Activated T-cell treated with anti-CD3 and anti-CD28 coated beads, Interleukin-2, amount 50 U/mL, for 4 hours (primary cell): Measurements from ENCODE around the gene PCIF1. TPM values are rescaled to one million over a fixed set of nuclear protein-coding genes. Genes with fewer than 3 reads are reported as not detected.
"Not testable (repeated sequence)": the region's sequence is repeated elsewhere in the genome, so short reads cannot be mapped to it uniquely, and the experiment has no call there.

Experiments
- ATAC-seq, 2 donors: fragments of 200-7000 bp; cut with Tn5 transposase; one replicate each; pipeline ENCODE4 v1.10.0; 2021
- DNase-seq: peaks from one replicate; pipeline ENCODE4 v3.0.0-alpha.2; 2020
- H3K27me3 Mint-ChIP-seq: one replicate; pipeline ENCODE4 v1.8.0; 2021; ENCODE audit warnings: low read depth, mixed read lengths
- H3K36me3 Mint-ChIP-seq: one replicate; pipeline ENCODE4 v1.8.0; 2022; ENCODE audit warnings: mixed read lengths; ENCODE audit not compliant: insufficient read depth
- H3K4me1 Mint-ChIP-seq: one replicate; pipeline ENCODE4 v1.8.0; 2021; ENCODE audit warnings: low read depth, mixed read lengths
- H3K4me3 Mint-ChIP-seq: one replicate; pipeline ENCODE4 v1.8.0; 2021; ENCODE audit warnings: mild to moderate bottlenecking, moderate library complexity, mixed read lengths
- H3K9me3 Mint-ChIP-seq: one replicate; pipeline ENCODE4 v1.8.0; 2021; ENCODE audit warnings: mixed read lengths
- total RNA-seq, 3 donors: library from RNA; stranded (reverse); gene quantifications; one replicate each; pipeline ENCODE4 v1.2.1, GENCODE V29; 2021

PCIF1 gene
- total RNA-seq, 3 donors from 2014 or later: 24.4 to 28.9 (median 28.4) TPM

DNA sequence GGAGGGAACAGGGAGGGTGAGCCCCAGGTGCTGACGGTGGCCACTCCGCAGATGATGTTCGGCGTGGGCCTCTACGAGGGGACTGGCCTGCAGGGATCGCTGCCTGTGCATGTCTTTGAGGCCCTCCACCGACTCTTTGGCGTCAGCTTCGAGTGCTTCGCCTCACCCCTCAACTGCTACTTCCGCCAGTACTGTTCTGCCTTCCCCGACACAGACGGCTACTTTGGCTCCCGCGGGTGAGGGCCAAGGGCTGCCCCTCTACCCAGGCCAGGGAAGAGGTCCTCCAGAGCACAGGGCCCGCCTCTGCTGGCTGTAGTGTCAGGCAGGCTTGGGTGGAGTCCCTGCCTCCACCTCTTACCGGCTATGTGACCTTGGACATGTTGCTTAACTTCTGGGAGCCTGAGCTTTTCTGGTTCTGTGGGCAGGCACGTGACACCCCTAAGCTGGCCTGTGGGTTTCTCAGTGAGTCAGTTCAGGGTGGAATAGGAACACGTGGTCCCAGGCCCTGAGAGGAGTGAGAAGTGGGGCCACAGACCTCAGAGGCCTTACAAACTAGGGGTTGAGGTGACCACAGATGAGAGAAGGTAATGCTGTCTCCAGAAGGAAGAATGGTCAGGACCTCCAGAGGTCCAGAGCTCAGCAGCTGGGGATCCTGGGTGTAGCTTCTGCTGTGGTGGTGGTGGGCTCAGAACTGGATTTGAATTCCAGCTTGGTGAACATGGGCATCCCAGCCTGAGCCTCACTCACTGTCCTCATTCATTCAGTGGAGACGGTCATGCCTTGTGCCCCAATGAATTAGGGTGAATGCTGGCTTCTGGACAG is 11.9 kb downstream of the PCIF1 start:
- peaks cover 29% of the 10 kb centered on the region for H3K36me3 Mint-ChIP-seq
- ATAC-seq: peak; percentile 37 to 57
- DNase-seq: peak; percentile 22
- H3K4me1 Mint-ChIP-seq: peaks cover 26% of the 10 kb centered on the region
- no peaks in the 10 kb centered on the region for H3K27me3 Mint-ChIP-seq
- H3K9me3 Mint-ChIP-seq: no peaks in the 10 kb centered on the region
- H3K4me3 Mint-ChIP-seq: no peak overlapping the region

DNA sequence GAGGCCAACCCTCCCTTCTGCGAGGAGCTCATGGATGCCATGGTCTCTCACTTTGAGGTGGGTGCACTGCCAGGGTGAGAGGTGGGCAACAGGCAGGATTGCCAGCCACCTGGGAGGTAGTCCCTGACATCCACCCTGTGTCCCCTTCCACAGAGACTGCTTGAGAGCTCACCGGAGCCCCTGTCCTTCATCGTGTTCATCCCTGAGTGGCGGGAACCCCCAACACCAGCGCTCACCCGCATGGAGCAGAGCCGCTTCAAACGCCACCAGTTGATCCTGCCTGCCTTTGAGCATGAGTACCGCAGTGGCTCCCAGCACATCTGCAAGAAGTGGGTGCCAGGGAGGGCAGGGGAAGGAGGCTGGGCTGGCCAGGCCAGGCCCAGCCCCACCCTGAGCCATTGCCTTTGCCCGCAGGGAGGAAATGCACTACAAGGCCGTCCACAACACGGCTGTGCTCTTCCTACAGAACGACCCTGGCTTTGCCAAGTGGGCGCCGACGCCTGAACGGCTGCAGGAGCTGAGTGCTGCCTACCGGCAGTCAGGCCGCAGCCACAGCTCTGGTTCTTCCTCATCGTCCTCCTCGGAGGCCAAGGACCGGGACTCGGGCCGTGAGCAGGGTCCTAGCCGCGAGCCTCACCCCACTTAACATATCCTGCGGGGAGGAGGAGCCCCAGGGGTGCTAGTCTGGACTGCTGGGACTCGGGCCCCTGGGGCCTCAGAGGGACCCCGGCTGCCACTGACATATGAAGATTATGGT is 12.8 kb downstream of the PCIF1 start:
- no peaks in the 10 kb centered on the region for H3K9me3 Mint-ChIP-seq
- H3K4me1 Mint-ChIP-seq: peaks cover 29% of the 10 kb centered on the region
- H3K36me3 Mint-ChIP-seq: peaks cover 35% of the 10 kb centered on the region
- DNase-seq: no peak
- H3K27me3 Mint-ChIP-seq: no peaks in the 10 kb centered on the region
- ATAC-seq: no peak
- no peak overlapping the region for H3K4me3 Mint-ChIP-seq

DNA sequence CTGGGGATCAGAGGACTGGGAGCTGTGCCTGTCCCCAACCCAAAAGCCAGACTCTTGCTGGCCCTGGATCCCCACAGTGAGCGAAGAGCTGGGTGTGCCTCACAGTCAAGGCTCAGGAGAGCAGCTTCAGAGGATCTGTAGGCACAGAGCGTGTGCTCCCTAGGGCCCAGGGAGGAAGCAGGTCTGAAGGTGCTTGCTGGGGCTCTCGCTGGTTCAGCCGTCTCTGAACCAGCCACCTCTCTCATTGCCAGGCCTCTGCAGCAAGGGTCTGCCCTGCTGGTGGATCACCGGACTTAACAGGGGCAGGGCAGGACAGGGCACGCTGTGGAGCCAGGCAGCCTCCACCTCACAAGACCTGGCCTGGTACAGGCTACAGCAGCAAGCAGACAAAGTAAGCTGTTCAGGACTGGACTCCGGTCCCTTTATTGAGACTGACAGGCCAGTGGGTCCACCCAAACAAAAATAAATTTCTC is 13.8 kb downstream of the PCIF1 start:
- peaks cover 36% of the 10 kb centered on the region for H3K36me3 Mint-ChIP-seq

DNA sequence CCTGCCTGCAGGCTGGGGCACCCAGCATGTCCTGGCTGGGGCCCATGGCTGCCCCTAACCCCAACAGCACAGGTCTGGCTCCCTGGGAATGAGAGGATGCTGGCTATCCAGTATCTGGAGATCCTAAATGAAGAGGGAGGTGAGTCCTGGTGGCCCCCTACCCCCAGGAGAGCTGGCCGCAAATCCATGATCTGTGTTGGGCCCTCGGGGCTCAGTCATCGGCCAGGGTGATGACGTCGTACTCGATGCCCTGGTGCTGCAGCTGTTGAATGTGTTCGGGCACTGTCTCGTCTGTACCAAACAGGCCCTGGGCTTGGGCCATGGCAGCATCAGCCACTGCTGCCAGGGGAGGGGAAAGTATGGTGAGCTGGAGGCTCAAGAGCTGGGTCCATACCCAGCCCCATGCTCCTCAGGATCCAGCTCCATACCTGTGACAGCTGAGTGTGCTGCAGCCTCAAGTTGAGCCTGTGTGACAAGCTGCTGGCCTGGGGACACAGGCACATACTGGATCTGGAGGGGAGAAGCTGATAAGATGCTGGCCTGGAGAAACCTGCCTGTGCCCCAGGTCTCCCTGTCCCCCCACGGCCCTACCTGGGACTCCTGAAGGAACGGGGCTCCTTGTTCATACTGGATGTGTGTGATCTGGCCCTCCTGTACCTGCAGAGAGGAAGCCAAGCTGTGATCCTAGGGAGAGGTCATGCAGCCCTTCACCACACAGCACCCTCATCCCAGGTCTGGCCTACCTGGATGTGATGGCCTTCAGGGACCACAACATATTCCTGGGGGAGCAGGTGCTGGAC is 14.5 kb downstream of the PCIF1 start:
- no peaks in the 10 kb centered on the region for H3K9me3 Mint-ChIP-seq
- DNase-seq (no peak), ATAC-seq (no peak)
- no peak overlapping the region for H3K4me3 Mint-ChIP-seq
- H3K36me3 Mint-ChIP-seq: peaks cover 29% of the 10 kb centered on the region
- peaks cover 24% of the 10 kb centered on the region for H3K4me1 Mint-ChIP-seq
- H3K27me3 Mint-ChIP-seq: no peaks in the 10 kb centered on the region

More for the DNA sequence above, 13.8 kb downstream of the PCIF1 start:
- no peaks in the 10 kb centered on the region for H3K9me3 Mint-ChIP-seq
- H3K4me1 Mint-ChIP-seq: peaks cover 29% of the 10 kb centered on the region
- ATAC-seq (no peak), DNase-seq (no peak)
- no peak overlapping the region for H3K4me3 Mint-ChIP-seq
- no peaks in the 10 kb centered on the region for H3K27me3 Mint-ChIP-seq

DNA sequence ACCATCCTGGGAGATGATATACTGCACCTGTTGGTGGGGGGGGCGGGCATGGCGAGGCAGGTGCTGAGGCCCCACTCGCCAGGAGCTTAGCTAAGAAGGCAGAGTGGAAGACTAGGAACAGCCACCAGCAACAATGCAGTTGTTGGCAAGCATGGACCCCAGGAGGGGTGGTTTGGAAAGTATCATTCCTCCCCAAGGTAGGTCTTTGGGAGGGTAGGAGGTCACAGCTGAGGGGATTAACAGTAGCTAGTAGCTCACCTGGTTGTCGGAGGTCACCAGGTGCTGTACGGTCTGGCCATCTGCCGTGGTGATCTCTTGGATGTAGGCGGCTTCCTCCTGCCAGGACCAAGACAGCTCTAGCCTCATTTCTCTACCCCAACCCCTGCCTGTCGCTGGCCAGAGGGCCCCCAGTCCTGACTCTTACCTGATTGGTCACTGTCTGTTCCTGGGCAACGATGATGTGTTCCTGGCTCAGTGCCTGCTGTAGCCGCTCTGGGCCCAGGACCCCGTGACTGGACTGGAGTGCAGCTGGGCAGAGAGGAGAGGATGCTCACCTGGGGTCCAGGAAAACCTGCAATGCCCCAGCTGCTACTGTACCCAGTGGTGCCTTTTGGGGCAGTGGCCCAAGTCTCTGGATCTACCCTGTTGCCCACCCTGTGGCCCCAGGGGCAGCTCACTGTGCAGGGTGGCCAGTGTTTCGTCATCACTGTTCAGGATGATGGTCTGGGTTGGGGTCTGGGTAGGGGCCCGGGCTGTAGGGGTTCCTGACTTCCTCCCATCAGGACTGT is 15.3 kb downstream of the PCIF1 start:
- no peak for ATAC-seq

DNA sequence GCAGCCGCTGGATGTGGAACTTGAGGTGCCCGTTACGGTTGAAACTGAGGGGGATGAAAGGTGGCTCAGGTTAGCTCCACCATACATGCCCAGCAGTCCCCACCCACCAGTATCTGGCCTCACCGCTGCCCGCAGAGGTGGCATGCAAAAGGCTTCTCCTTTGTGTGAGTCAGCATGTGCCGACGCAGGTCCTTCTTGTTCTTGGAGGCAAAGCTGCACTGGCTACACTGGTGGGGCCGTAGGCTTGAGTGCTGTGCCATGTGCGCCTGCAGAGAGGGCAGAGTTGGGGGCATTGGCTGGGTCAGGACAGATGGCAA is 15.8 kb downstream of the PCIF1 start:
- DNase-seq (no peak), ATAC-seq (no peak)
- Mint-ChIP-seq H3K9me3 (no peaks in the 10 kb centered on the region), H3K4me3 (no peak overlapping the region), H3K4me1 (peaks cover 13% of the 10 kb centered on the region), H3K36me3 (peaks cover 24% of the 10 kb centered on the region), H3K27me3 (no peaks in the 10 kb centered on the region)

More for the DNA sequence above, 15.3 kb downstream of the PCIF1 start:
- Mint-ChIP-seq H3K4me1 (peaks cover 16% of the 10 kb centered on the region), H3K9me3 (no peaks in the 10 kb centered on the region), H3K27me3 (no peaks in the 10 kb centered on the region), H3K36me3 (peaks cover 24% of the 10 kb centered on the region), H3K4me3 (no peak overlapping the region)
- DNase-seq: no peak

DNA sequence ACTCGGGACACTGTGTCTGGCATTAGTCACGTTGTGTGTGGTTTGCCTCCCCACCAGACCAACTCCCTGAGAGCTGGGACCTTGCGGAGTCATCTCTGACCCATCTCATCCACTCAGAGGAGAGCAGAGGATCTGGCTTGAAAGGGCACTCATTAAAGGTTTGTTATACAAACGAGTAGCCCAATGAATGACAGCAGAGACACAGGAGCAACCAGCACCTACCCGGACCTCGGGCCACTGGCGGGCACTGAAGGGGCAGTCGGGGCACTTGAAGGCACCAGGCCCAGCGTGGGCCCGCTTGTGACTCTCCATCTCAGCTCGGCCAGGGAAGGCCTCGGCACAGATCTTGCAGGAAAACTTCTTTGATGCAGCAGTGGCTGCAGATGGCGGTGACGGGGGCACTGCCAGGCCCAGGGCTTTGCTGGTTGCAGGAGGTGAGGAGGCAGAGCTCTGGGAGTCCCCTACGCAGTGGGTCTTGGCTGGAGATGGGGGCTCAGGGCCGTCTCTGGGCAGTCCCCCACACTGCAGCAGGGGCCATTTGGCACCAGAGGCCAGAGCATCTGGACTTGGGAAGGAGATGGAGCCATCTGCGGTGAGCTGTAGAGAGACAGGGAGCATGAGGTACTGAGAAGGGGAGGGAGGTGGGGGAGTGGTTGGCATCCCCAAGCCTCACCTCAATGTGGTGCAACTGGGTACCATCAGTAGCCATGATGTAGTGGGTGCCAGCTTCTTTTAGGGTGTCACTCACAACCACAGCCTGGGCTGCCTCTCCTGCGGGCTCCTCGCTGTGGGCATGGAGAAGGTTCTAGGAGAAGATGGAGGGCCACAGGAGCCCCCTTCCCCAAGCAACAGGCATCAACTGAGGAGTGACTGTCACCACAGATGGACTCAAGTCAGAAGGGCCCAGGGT is 17.7 kb downstream of the PCIF1 start:
- H3K9me3 Mint-ChIP-seq: no peaks in the 10 kb centered on the region
- peaks cover 23% of the 10 kb centered on the region for H3K36me3 Mint-ChIP-seq
- H3K27me3 Mint-ChIP-seq: no peaks in the 10 kb centered on the region
- DNase-seq (no peak), ATAC-seq (no peak)
- no peak overlapping the region for H3K4me3 Mint-ChIP-seq
- H3K4me1 Mint-ChIP-seq: peaks cover 3% of the 10 kb centered on the region

DNA sequence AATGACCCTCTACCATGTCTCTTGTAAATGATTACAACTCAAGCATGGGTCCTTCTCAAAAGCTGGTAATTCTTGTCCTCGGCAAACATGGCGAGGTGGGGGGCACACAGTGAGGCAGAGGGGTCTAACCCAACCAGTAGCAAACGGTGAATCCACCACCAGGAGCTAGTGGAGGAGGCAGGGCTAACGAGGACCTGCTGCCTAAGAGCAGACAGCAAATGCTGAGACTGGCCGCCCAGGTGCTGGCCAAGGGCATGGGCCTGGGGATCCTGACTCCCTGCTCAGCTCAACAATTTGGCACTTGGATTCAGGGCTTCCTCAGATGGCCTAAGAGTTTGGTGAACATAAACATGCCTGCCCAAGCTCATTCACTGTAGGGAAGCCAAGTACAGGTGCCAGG is 18.4 kb downstream of the PCIF1 start:
- Mint-ChIP-seq H3K36me3 (peaks cover 26% of the 10 kb centered on the region), H3K4me3 (no peak overlapping the region)

DNA sequence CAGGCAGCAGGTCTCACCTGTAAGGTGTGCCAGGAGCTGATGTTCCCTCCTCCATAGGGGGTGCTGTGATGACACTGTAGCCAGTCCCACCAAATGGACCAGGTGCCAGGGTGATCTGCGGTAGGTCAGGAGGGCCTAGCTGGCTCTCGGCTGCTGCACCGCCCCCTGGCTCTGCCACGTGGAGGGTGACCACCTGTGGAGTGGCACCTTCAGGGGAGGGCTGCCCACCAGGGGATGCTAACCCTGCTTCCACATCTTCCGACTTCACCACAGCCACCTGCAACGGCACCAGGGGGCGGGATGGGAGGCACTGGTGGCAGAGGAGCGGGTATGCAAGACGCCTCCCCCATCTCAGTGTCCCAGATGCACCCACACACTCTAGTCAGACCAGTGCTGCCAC is 19.2 kb downstream of the PCIF1 start:
- Mint-ChIP-seq H3K9me3 (no peaks in the 10 kb centered on the region), H3K36me3 (peaks cover 31% of the 10 kb centered on the region), H3K4me3 (no peak overlapping the region), H3K27me3 (no peaks in the 10 kb centered on the region), H3K4me1 (peaks cover 3% of the 10 kb centered on the region)
- no peak for ATAC-seq
- DNase-seq: no peak

More for the DNA sequence above, 18.4 kb downstream of the PCIF1 start:
- no peak for ATAC-seq
- DNase-seq: no peak
- Mint-ChIP-seq H3K9me3 (no peaks in the 10 kb centered on the region), H3K4me1 (peaks cover 3% of the 10 kb centered on the region), H3K27me3 (no peaks in the 10 kb centered on the region)

DNA sequence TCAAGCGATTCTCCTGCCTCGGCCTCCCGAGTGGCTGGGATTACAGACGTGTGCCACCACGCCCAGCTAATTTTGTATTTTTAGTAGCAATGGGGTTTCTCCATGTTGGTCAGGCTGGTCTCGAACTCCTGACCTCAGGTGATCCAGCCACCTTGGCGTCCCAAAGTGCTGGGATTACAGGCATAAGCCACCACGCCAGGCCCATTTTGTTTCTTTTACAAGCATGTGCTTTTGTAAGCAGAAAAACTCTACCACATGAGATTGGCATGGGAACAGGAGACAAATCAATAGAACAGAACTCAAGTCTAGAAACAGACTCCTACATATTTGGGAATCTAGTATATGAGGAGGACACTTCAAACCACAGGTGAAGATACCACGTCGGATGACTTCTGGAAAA is 21.8 kb downstream of the PCIF1 start:
- ATAC-seq, H3K9me3 Mint-ChIP-seq, H3K27me3 Mint-ChIP-seq, H3K4me1 Mint-ChIP-seq, H3K4me3 Mint-ChIP-seq, DNase-seq: not testable (repeated sequence)
- H3K36me3 Mint-ChIP-seq: peaks cover 40% of the 10 kb centered on the region

DNA sequence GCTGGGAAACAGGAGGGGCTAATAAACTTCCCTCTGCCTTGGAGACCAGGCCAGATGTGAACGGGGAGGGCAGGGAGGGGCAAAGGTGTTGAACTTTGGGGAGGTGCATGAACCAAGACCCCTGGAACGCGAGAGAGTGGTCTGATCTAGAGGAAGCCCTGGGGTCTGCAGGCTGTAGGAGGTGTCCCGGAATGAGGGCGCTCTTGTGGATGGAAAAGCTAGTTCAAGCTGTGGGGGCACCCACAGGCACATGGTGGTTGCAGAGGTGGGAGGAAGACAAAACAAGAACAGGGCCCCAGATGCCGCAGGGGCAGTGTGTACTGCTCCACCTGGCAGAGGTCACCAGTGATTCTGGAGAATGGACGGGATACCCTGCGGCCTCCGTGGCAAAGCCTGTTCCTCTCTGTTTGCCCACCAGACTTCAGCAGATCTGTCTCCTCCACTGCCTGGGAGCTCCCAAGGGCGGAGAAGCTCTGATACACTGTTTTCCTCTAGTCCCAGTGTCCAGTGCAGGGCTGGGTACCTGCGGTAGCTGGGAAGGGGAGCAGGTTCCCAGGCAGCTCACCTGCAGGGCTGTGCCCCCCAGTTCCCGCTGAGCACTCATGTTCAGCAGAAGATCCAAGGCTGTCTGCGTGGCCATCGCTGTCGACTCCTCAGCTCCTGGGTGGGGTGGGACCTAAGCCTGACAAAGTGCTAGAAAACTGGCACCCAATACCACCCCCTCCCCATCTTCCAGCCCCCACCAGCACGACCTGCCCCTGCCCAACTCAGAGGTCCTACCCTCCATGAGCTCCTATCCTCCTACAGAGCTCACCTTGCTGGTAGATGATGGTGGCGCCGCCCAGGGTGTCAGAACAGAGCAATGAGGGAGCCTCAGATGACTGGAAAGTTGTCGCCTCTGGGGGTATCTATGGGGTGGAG is 22.8 kb downstream of the PCIF1 start:
- Mint-ChIP-seq H3K27me3 (no peaks in the 10 kb centered on the region), H3K9me3 (no peaks in the 10 kb centered on the region), H3K36me3 (peaks cover 34% of the 10 kb centered on the region), H3K4me3 (no peak overlapping the region), H3K4me1 (no peaks in the 10 kb centered on the region)
- peak in 1 of 2 donors; percentile 16 for ATAC-seq
- DNase-seq: no peak

DNA sequence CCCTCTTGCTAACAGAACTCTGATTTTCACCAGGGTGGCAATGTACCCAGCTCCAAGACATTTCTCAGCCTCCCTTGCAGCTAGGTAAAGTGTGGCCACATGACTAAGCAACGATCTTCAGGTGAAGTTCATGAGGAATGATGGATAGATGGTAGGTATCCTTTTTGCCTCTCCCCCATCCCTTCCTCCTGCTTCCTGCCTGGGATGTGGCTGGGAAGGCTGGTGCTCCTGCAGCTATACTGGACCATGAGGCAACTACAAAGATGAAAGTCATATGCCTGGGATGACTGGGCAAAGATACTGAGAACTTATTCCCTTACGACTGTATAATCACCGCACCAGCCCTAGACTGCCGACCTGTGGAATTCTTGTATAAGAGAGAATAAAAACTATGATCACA is 24.1 kb downstream of the PCIF1 start:
- H3K4me1 Mint-ChIP-seq: no peaks in the 10 kb centered on the region
- no peak for DNase-seq
- no peak for ATAC-seq
- no peaks in the 10 kb centered on the region for H3K9me3 Mint-ChIP-seq
- H3K36me3 Mint-ChIP-seq: peaks cover 37% of the 10 kb centered on the region
- no peak overlapping the region for H3K4me3 Mint-ChIP-seq
- H3K27me3 Mint-ChIP-seq: no peaks in the 10 kb centered on the region
